ENCODE data around the gene OR4S1.
"Not testable (repeated sequence)": the region's sequence is repeated elsewhere in the genome, so short reads cannot be mapped to it uniquely, and the experiment has no call there.

The OR4S1 gene, protein sequence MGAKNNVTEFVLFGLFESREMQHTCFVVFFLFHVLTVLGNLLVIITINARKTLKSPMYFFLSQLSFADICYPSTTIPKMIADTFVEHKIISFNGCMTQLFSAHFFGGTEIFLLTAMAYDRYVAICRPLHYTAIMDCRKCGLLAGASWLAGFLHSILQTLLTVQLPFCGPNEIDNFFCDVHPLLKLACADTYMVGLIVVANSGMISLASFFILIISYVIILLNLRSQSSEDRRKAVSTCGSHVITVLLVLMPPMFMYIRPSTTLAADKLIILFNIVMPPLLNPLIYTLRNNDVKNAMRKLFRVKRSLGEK

GRCh38 chr11:48305923-48306322 lies at the start of gene OR4S1:
TSS of gene OR4S1 (plus strand) at chr11:48306223. CDS start at chr11:48306223, 0 bp downstream.
- DNase-seq (ENCODE audit: low read depth in 2 of 2), result no peak

GRCh38 chr11:48261600-48261999 lies 44.4 kb upstream of the OR4S1 start:
- DNase-seq (ENCODE audit: low read depth in 2 of 2), result no peak

DNA sequence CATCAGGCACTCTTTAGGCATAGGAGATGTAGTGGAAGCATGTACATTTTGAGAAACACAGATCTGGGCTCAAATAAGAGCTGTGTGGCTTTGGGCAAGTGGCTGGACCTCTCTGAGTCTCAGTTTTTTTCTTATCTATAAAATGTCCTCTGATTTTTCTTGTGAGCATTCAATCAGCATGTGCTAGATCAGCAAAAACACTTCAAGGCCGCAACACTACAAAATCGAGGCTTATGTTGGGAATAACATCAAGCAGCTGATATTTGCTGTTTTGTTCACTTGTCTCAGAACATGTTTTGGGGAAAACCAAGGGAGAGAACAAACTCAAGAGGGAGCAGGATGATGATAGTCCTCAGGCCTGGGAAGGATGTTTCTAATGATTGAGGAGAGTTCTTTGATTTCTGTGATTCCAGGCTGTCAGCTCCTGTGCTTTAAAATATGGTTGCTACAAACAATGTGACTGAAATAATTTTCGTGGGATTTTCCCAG lies 42.6 kb upstream of the OR4S1 start, which contains the start of gene OR4X1:
Gene OR4X1 (plus strand): TSS at position 439 of the 489 bp plus-strand sequence. CDS start 0 bp downstream, at position 439.
- DNase-seq (ENCODE audit: low read depth in 2 of 2), result no peak

DNA sequence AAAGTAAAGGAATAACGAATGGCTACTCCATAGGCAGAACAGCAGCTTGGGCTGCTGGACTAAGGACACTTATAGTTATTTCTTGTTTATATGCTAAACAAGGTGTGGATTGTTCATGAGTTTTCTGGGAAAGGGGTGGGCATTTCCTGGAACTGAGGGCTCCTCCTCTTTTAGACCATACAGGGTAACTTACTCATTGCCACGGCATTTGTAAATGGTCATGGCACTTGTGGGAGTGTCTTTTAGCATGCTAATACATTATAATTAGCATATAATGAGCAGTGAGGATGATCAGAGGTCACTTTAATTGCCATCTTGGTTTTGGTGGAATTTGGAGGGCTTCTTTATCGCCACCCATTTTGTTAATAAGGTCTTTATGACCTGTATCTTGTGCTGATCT lies 35.4 kb upstream of the OR4S1 start:
- no peak for DNase-seq (ENCODE audit: low read depth in 2 of 2)

DNA sequence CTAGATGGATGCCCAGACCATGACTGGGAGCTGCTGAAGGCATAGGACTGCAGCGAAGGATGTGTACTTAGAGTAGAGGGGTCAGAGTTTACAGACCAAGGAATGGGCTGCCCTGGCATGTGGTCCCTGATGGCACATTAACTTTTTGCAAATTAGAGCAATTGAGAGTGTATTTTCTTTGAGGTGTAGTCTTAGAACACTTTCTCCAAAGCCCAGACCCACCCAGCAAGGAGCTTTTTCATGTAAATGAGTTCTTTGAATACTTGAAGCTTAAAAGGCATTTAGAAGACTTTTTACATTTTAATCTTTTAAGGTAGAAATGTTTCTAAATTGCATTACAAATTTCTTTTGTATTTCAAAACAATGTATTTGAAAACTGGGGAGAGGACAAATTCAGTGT lies 33.4 kb upstream of the OR4S1 start:
- no peak for DNase-seq (ENCODE audit: low read depth in 2 of 2)

GRCh38 chr11:48307760-48308386 lies 1.9 kb downstream of the OR4S1 start:
- peak; percentile 43 for DNase-seq (ENCODE audit: low read depth in 2 of 2)

- not testable (repeated sequence) for DNase-seq (ENCODE audit: low read depth in 2 of 2)
These were observed 7.6 kb downstream of the OR4S1 start for GRCh38 chr11:48313590-48313989.

GRCh38 chr11:48319813-48320212 lies 13.8 kb downstream of the OR4S1 start:
- not testable (repeated sequence) for DNase-seq (ENCODE audit: low read depth in 2 of 2)

DNA sequence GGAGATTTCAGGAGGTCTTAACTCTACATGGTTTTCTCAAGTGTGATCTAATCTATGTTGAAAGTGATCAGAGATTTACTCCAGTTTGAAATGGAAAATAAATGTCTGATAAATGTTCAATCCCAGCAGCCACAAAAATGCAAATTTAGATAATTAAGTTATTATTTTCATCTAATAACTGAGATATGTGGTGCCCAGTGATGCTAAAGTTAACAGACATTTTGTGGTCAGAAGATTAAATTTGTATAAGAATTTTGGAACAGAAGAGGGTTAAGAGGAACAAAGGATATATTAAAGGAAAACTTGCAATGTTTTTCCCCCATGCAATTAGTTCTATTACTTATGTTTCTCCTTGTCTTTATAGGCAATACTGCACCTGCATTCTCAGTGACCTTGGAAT lies 18.6 kb downstream of the OR4S1 start, which contains the start of gene OR4C3:
Gene OR4C3 (plus strand): TSS at position 301 of the 400 bp plus-strand sequence. CDS start 102 bp downstream, outside the sequence.
- not testable (repeated sequence) for DNase-seq (ENCODE audit: low read depth in 2 of 2)

- DNase-seq (ENCODE audit: low read depth in 2 of 2), result no peak
These were observed 35.4 kb downstream of the OR4S1 start for GRCh38 chr11:48341466-48341865.

GRCh38 chr11:48342505-48342904 lies 36.5 kb downstream of the OR4S1 start:
- not testable (repeated sequence) for DNase-seq (ENCODE audit: low read depth in 2 of 2)

DNA sequence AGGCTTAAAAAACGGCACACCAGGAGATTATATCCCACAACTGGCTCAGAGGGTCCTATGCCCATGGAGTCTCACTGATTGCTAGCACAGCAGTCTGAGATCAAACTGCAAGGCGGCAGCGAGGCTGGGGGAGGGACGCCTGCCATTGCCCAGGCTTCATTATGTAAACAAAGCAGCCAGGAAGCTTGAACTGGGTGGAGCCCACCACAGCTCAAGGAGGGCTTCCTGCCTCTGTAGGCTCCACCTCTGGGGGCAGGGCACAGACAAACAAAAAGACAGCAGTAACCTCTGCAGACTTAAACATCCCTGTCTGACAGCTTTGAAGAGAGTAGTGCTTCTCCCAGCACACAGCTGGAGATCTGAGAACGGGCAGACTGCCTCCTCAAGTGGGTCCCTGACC lies 40.3 kb downstream of the OR4S1 start:
- not testable (repeated sequence) for DNase-seq (ENCODE audit: low read depth in 2 of 2)

DNA sequence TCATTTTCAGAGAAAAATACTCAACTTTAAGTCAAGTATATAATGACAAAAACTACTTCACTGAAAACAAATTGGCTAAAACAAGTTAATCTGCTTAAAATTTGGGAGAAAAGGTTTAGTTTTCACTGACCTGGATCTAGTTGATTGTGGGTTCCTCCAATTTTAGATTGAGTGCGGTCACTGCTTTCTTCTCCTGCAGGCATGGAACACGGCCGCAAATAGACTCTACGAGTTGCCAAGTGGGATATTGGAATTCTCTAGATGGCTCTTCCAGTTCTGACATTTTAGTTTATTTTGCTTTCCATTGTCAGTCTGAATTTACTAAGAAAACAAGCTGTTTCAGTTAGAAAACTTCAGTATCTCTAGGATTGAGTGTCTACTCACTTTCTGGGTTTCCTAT lies 48.0 kb downstream of the OR4S1 start:
- no peak for DNase-seq (ENCODE audit: low read depth in 2 of 2)

- DNase-seq (ENCODE audit: low read depth in 2 of 2), result no peak
These were observed 48.7 kb downstream of the OR4S1 start for GRCh38 chr11:48354677-48355076.
